ENCODE results near the gene PRKCG. TPM values are rescaled to one million over a fixed set of nuclear protein-coding genes. Genes with fewer than 3 reads are reported as not detected.

PRKCG gene
- total and polyA plus RNA-seq, 2 donors from 2014 or later, result not detected

- H3K27me3 ChIP-seq (ENCODE audit: control insufficient read depth, insufficient read depth, low read length), result peaks cover 15% of the 10 kb centered on the region
- no peak overlapping the region for H3K27ac ChIP-seq (ENCODE audit: low read depth in 2 of 2, low read length in 2 of 2)
- H3K4me3 ChIP-seq (ENCODE audit: low read length in 3 of 3), result no peak overlapping the region
- no peaks in the 10 kb centered on the region for H3K36me3 ChIP-seq (ENCODE audit: control insufficient read depth in 2 of 3, insufficient read depth in 3 of 3, low read length in 3 of 3)
- H3K4me1 ChIP-seq (ENCODE audit: control insufficient read depth in 2 of 3, insufficient read depth in 2 of 3, low read depth in 1 of 3, low read length in 3 of 3), result no peaks in the 10 kb centered on the region
- no peak for FAIRE-seq
- intact Hi-C loops (cut with DNase I), result no loop called here
- H3K9me3 ChIP-seq (ENCODE audit: control insufficient read depth in 2 of 3, insufficient read depth in 1 of 3, low read length in 3 of 3), result peaks cover 0 to 2% (median 0%) of the 10 kb centered on the region in 3 donors
- DNase-seq, result no peak
- TF ChIP-seq CTCF (IDR thresholded peaks at IDR 0.05; ENCODE audit: borderline replicate concordance, extremely low read depth, insufficient read depth), result no peak
- no peak overlapping the region for H3K9ac ChIP-seq (ENCODE audit: low read length in 3 of 3)
Observed at GRCh38 chr19:53904909-53905308, 22.9 kb downstream of the PRKCG start.

GRCh38 chr19:53905787-53906186 lies 23.8 kb downstream of the PRKCG start:
- Histone ChIP-seq H3K4me3 (ENCODE audit: low read length in 3 of 3) (no peak overlapping the region), H3K9me3 (ENCODE audit: control insufficient read depth in 2 of 3, insufficient read depth in 1 of 3, low read length in 3 of 3) (no peaks in the 10 kb centered on the region), H3K4me1 (ENCODE audit: control insufficient read depth in 2 of 3, insufficient read depth in 2 of 3, low read depth in 1 of 3, low read length in 3 of 3) (no peaks in the 10 kb centered on the region), H3K9ac (ENCODE audit: low read length in 3 of 3) (no peak overlapping the region), H3K27ac (ENCODE audit: low read depth in 2 of 2, low read length in 2 of 2) (no peak overlapping the region), H3K36me3 (ENCODE audit: control insufficient read depth in 2 of 3, insufficient read depth in 3 of 3, low read length in 3 of 3) (no peaks in the 10 kb centered on the region), H3K27me3 (ENCODE audit: control insufficient read depth, insufficient read depth, low read length) (peaks cover 22% of the 10 kb centered on the region)
- intact Hi-C loops (cut with DNase I), result no loop called here
- FAIRE-seq (no peak), DNase-seq (no peak)
- TF ChIP-seq CTCF (IDR thresholded peaks at IDR 0.05; ENCODE audit: borderline replicate concordance, extremely low read depth, insufficient read depth), result no peak

- H3K27me3 ChIP-seq (ENCODE audit: control insufficient read depth, insufficient read depth, low read length), result peaks cover 26% of the 10 kb centered on the region
- H3K4me1 ChIP-seq (ENCODE audit: control insufficient read depth in 2 of 3, insufficient read depth in 2 of 3, low read depth in 1 of 3, low read length in 3 of 3), result no peaks in the 10 kb centered on the region
- H3K27ac ChIP-seq (ENCODE audit: low read depth in 2 of 2, low read length in 2 of 2), result no peak overlapping the region
- H3K36me3 ChIP-seq (ENCODE audit: control insufficient read depth in 2 of 3, insufficient read depth in 3 of 3, low read length in 3 of 3), result no peaks in the 10 kb centered on the region
- H3K9ac ChIP-seq (ENCODE audit: low read length in 3 of 3), result no peak overlapping the region
- TF ChIP-seq CTCF (IDR thresholded peaks at IDR 0.05; ENCODE audit: borderline replicate concordance, extremely low read depth, insufficient read depth), result peak; percentile 59
- FAIRE-seq (no peak), DNase-seq (peak in 1 of 5 donors; percentile 75)
- intact Hi-C loops (cut with DNase I), result no loop called here
- no peak overlapping the region for H3K4me3 ChIP-seq (ENCODE audit: low read length in 3 of 3)
- H3K9me3 ChIP-seq (ENCODE audit: control insufficient read depth in 2 of 3, insufficient read depth in 1 of 3, low read length in 3 of 3), result no peaks in the 10 kb centered on the region
Observed at GRCh38 chr19:53906211-53907192, 24.5 kb downstream of the PRKCG start.

All from kidney (tissue), 14 donors.